H1 (cell line): ENCODE data around the gene DPYSL4. TPM values are rescaled to one million over a fixed set of nuclear protein-coding genes. Genes with fewer than 3 reads are reported as not detected.

Experiments
- CTCF ChIA-PET: fragments of 300-600 bp; sonication (Branson Sonifier 250); formaldehyde crosslinking; loops from one replicate; lab custom pipeline; 2021; ENCODE audit not compliant: partially characterized antibody; lab: Charles Lee
- POLR2A ChIA-PET: fragments of 300-600 bp; sonication (Branson Sonifier 250); formaldehyde crosslinking; loops from one replicate; lab custom pipeline; 2021; ENCODE audit warnings: inconsistent platforms; ENCODE audit not compliant: partially characterized antibody; lab: Charles Lee
- DNase-seq, 2 experiments: peaks; one replicate each; pipeline versions ENCODE4 v3.0.0 to v3.0.0-alpha.2; 2010 to 2022; ENCODE audit warnings: low spot score in 2 of 2, low read depth in 1 of 2, mixed read lengths in 1 of 2
- FAIRE-seq: peaks from 2 replicates; lab custom pipeline; 2011; peaks lifted over from hg19 to GRCh38; lab: Jason Lieb, UNC
- H2AFZ ChIP-seq: 2 replicates; pipeline ENCODE4 v1.8.1; 2012; ENCODE audit warnings: low read length, inconsistent platforms
- H2AK5ac ChIP-seq: 2 replicates; pipeline ENCODE4 v1.6.1; 2013; ENCODE audit warnings: low read depth, low read length
- H2BK120ac ChIP-seq: replicated peaks from 2 replicates; pipeline ENCODE3; 2013; ENCODE audit warnings: low read depth, low read length, inconsistent platforms
- H2BK12ac ChIP-seq: 2 replicates; pipeline ENCODE4 v1.6.1; 2013; ENCODE audit warnings: low read depth, low read length
- H2BK15ac ChIP-seq: 2 replicates; pipeline ENCODE4 v1.6.1; 2013; ENCODE audit warnings: low read length
- H2BK20ac ChIP-seq: 2 replicates; pipeline ENCODE4 v1.6.1; 2013; ENCODE audit warnings: low read length
- H2BK5ac ChIP-seq: 2 replicates; pipeline ENCODE4 v1.6.1; 2013; ENCODE audit warnings: low read depth, low read length
- H3K14ac ChIP-seq: 2 replicates; pipeline ENCODE4 v1.6.1; 2013; ENCODE audit warnings: inconsistent platforms; ENCODE audit not compliant: insufficient read length
- H3K18ac ChIP-seq: 2 replicates; pipeline ENCODE4 v1.6.1; 2013; ENCODE audit warnings: low read length; ENCODE audit errors: extremely low read depth
- H3K23ac ChIP-seq: 2 replicates; pipeline ENCODE4 v1.6.1; 2013; ENCODE audit warnings: inconsistent platforms; ENCODE audit not compliant: insufficient read length
- H3K23me2 ChIP-seq: 2 replicates; pipeline ENCODE4 v1.6.1; 2013; ENCODE audit warnings: low read depth, low read length
- H3K27ac ChIP-seq: 2 replicates; pipeline ENCODE4 v1.6.1; 2011; ENCODE audit warnings: low read depth, low read length, inconsistent platforms
- H3K27me3 ChIP-seq, 4 experiments: replicated peaks in 1 of 4; 1 replicate in 1 of 4; 2 replicates in 3 of 4; pipeline versions ENCODE4 v1.6.1 to v1.8.1; 2011 to 2013; ENCODE audit warnings: low read length in 3 of 4, mild to moderate bottlenecking in 3 of 4, inconsistent platforms in 2 of 4, mixed read lengths in 2 of 4, moderate library complexity in 1 of 4; ENCODE audit not compliant: control insufficient read depth in 3 of 4, insufficient read depth in 3 of 4; ENCODE audit errors: extremely low read depth in 1 of 4
- H3K36me3 ChIP-seq, 4 experiments: 2 replicates each; pipeline versions ENCODE4 v1.6.1 to v1.8.1; 2011 to 2013; ENCODE audit warnings: mild to moderate bottlenecking in 4 of 4, low read length in 3 of 4, moderate library complexity in 2 of 4, control low read depth in 1 of 4, inconsistent platforms in 1 of 4; ENCODE audit not compliant: insufficient read depth in 4 of 4, control insufficient read depth in 2 of 4
- H3K4ac ChIP-seq: replicated peaks from 2 replicates; pipeline ENCODE3; 2013; ENCODE audit warnings: low read length, low read depth, mixed read lengths, inconsistent platforms; ENCODE audit not compliant: insufficient read length
- H3K4me1 ChIP-seq, 4 experiments: replicated peaks in 1 of 4; 1 replicate in 1 of 4; 2 replicates in 3 of 4; pipeline versions ENCODE4 v1.6.1 to v1.8.1; 2011 to 2013; ENCODE audit warnings: low read length in 3 of 4, inconsistent platforms in 2 of 4, mixed read lengths in 1 of 4; ENCODE audit not compliant: insufficient read depth in 4 of 4, control insufficient read depth in 3 of 4
- H3K4me2 ChIP-seq, 2 experiments: 2 replicates each; pipeline versions ENCODE4 v1.6.1 to v1.8.1; 2011 to 2013; ENCODE audit warnings: low read depth in 2 of 2, low read length in 2 of 2, control low read depth in 1 of 2, inconsistent platforms in 1 of 2, mild to moderate bottlenecking in 1 of 2; ENCODE audit not compliant: insufficient read depth in 1 of 2
- H3K4me3 ChIP-seq, 4 experiments: fragments of 200-600, 300-600 bp in 1 of 4; sonication (generic), shearing (Covaris generic), sonication (Bioruptor Twin) in 1 of 4; 2 replicates each; pipeline versions ENCODE4 v1.5.1 to v1.8.1; 2011 to 2016; ENCODE audit warnings: low read length in 4 of 4, low read depth in 3 of 4, control low read depth in 2 of 4, inconsistent platforms in 2 of 4, mild to moderate bottlenecking in 2 of 4, mixed read lengths in 1 of 4, moderate library complexity in 1 of 4; ENCODE audit not compliant: insufficient read depth in 2 of 4; ENCODE audit errors: extremely low read depth in 1 of 4
- H3K56ac ChIP-seq: replicated peaks from 2 replicates; pipeline ENCODE3; 2013; ENCODE audit warnings: low read depth, mild to moderate bottlenecking, mixed read lengths, low read length, inconsistent platforms; ENCODE audit not compliant: insufficient read length
- H3K79me1 ChIP-seq: 2 replicates; pipeline ENCODE4 v1.6.1; 2013; ENCODE audit warnings: low read depth, low read length, control low read depth
- H3K79me2 ChIP-seq, 2 experiments: 2 replicates each; pipeline versions ENCODE4 v1.6.1 to v1.8.1; 2012 to 2013; ENCODE audit warnings: low read length in 2 of 2, mild to moderate bottlenecking in 2 of 2, inconsistent platforms in 1 of 2; ENCODE audit not compliant: insufficient read depth in 2 of 2, control insufficient read depth in 1 of 2
- H3K9ac ChIP-seq, 4 experiments: replicated peaks in 1 of 4; 1 replicate in 1 of 4; 2 replicates in 3 of 4; pipeline versions ENCODE4 v1.6.1 to v1.8.1; 2011 to 2013; ENCODE audit warnings: low read depth in 3 of 4, low read length in 3 of 4, control low read depth in 2 of 4, mild to moderate bottlenecking in 2 of 4, moderate library complexity in 2 of 4, inconsistent platforms in 1 of 4; ENCODE audit errors: extremely low read depth in 1 of 4
- H3K9me3 ChIP-seq, 2 experiments: 2 replicates each; pipeline versions ENCODE4 v1.6.1 to v1.8.1; 2012 to 2013; ENCODE audit warnings: mild to moderate bottlenecking in 2 of 2, moderate library complexity in 2 of 2, control low read depth in 1 of 2, inconsistent platforms in 1 of 2, low read depth in 1 of 2, low read length in 1 of 2, mixed read lengths in 1 of 2; ENCODE audit not compliant: insufficient read depth in 2 of 2
- H4K20me1 ChIP-seq, 2 experiments: replicated peaks in 1 of 2; 2 replicates each; pipeline versions ENCODE3 to v1.8.1; 2011 to 2013; ENCODE audit warnings: inconsistent platforms in 2 of 2, low read length in 2 of 2, mild to moderate bottlenecking in 1 of 2; ENCODE audit not compliant: insufficient read depth in 2 of 2, control insufficient read depth in 1 of 2
- H4K5ac ChIP-seq: 2 replicates; pipeline ENCODE4 v1.6.1; 2013; ENCODE audit warnings: low read length, low read depth, mixed read lengths, inconsistent platforms; ENCODE audit not compliant: insufficient read length
- H4K8ac ChIP-seq: 2 replicates; pipeline ENCODE4 v1.8.0; 2013; ENCODE audit warnings: mild to moderate bottlenecking, moderate library complexity, low read length, inconsistent platforms; ENCODE audit not compliant: insufficient read depth; ENCODE audit errors: extremely low read depth
- H4K91ac ChIP-seq: replicated peaks from 2 replicates; pipeline ENCODE3; 2013; ENCODE audit warnings: low read length, mixed read lengths, inconsistent platforms; ENCODE audit not compliant: insufficient read length
- CEBPB ChIP-seq: IDR thresholded peaks from 2 replicates; pipeline ENCODE4 v1.6.1; 2012; ENCODE audit warnings: low read depth, low read length
- CHD1 ChIP-seq: IDR thresholded peaks from 2 replicates; pipeline ENCODE4 v1.6.1; 2012; ENCODE audit warnings: low read depth, low read length, improper control_type of control experiment
- CREB1 ChIP-seq: IDR thresholded peaks from 2 replicates; pipeline ENCODE4 v1.6.1; 2012; ENCODE audit warnings: inconsistent platforms
- CTBP2 ChIP-seq: IDR thresholded peaks from 2 replicates; pipeline ENCODE4 v1.7.0; 2011; ENCODE audit warnings: borderline replicate concordance, mild to moderate bottlenecking, moderate library complexity, mixed read lengths, low read length; ENCODE audit not compliant: insufficient read depth, insufficient read length
- FOSL1 ChIP-seq: IDR thresholded peaks from 2 replicates; pipeline ENCODE4 v1.6.1; 2011; ENCODE audit warnings: mild to moderate bottlenecking, low read depth, low read length, moderate library complexity; ENCODE audit not compliant: insufficient read depth
- HDAC6 ChIP-seq: IDR thresholded peaks from one replicate; pipeline ENCODE4 v1.7.1; 2012; ENCODE audit warnings: low read depth, mild to moderate bottlenecking, inconsistent platforms, low read length, moderate library complexity
- JUN ChIP-seq: IDR thresholded peaks from 2 replicates; pipeline ENCODE4 v1.6.1; 2011; ENCODE audit warnings: low read depth, mild to moderate bottlenecking, improper control_type of control experiment, low read length
- PHF8 ChIP-seq: fragments of 200-600 bp; sonication (generic); conservative IDR thresholded peaks from 2 replicates; pipeline ENCODE4 v1.7.1; 2012; ENCODE audit warnings: low read depth, mild to moderate bottlenecking, inconsistent platforms, low read length, moderate library complexity
- POLR2A ChIP-seq, 2 experiments: IDR thresholded peaks; 1 replicate in 1 of 2; 2 replicates in 1 of 2; pipeline ENCODE4 v1.6.1; 2011; ENCODE audit warnings: low read depth in 2 of 2, low read length in 2 of 2, mild to moderate bottlenecking in 2 of 2; ENCODE audit errors: control extremely low read depth in 1 of 2
- SIN3A ChIP-seq, 2 experiments: IDR thresholded peaks in 1 of 2; conservative IDR thresholded peaks in 1 of 2; 2 replicates each; pipeline ENCODE4 v1.6.1; 2011 to 2012; ENCODE audit warnings: low read length in 2 of 2, improper control_type of control experiment in 1 of 2, low read depth in 1 of 2, mild to moderate bottlenecking in 1 of 2
- SIRT6 ChIP-seq: IDR thresholded peaks from one replicate; pipeline ENCODE4 v1.7.1; 2012; ENCODE audit warnings: low read length, inconsistent platforms
- SUZ12 ChIP-seq: fragments of 200-600 bp; sonication (generic); IDR thresholded peaks from 2 replicates; pipeline ENCODE4 v1.6.1; 2012; ENCODE audit warnings: mild to moderate bottlenecking, inconsistent platforms, low read length, moderate library complexity, mixed read lengths
- YY1 ChIP-seq: IDR thresholded peaks from 2 replicates; pipeline ENCODE4 v1.6.1; 2011; ENCODE audit warnings: low read depth, mild to moderate bottlenecking, low read length
- WGBS, 2 experiments: shearing (Covaris generic) in 1 of 2; methylation state at CpG; one replicate each; pipeline versions ENCODE4 v1.1.6 to v1.1.7; 2013 to 2015; ENCODE audit warnings: low lambda C conversion rate in 2 of 2, mixed read lengths in 2 of 2, inconsistent platforms in 1 of 2, low coverage in 1 of 2, missing lambda C conversion rate in 1 of 2; ENCODE audit not compliant: insufficient replicate concordance in 2 of 2, insufficient coverage in 1 of 2, insufficient read length in 1 of 2; ENCODE audit errors: extremely low coverage in 1 of 2, missing lambda C conversion rate in 1 of 2; 5-methylcytosine and 5-hydroxymethylcytosine counted together
- polyA plus RNA-seq, 7 experiments: library from polyadenylated mRNA; depleted of rRNA in 3 of 7; stranded (reverse) in 5 of 7; unstranded in 2 of 7; fragments of >200 nt in 5 of 7; fragments of 200-250 nt in 2 of 7; gene quantifications; 1 replicate in 5 of 7; 2 replicates in 1 of 7; 4 replicates in 1 of 7; pipeline versions ENCODE4 v1.2.1 to v1.2.3, GENCODE V29; 2011 to 2013; ENCODE audit warnings: missing spikeins in 2 of 7, mixed read lengths in 2 of 7
- total RNA-seq: library from RNA; stranded (reverse); fragmentation: NEBNext Ultra II Directional; extraction: Animal tissue kit (Norgen Biotek cat#: 25700); gene quantifications from 2 replicates; pipeline ENCODE4 v1.2.1, GENCODE V29; 2021

DPYSL4 gene
- total and polyA plus RNA-seq, 2 of the 8 experiments (the other 6 are each of a cell fraction or from before 2014, with no cell fraction given), result 12.9 to 15.2 TPM

DNA sequence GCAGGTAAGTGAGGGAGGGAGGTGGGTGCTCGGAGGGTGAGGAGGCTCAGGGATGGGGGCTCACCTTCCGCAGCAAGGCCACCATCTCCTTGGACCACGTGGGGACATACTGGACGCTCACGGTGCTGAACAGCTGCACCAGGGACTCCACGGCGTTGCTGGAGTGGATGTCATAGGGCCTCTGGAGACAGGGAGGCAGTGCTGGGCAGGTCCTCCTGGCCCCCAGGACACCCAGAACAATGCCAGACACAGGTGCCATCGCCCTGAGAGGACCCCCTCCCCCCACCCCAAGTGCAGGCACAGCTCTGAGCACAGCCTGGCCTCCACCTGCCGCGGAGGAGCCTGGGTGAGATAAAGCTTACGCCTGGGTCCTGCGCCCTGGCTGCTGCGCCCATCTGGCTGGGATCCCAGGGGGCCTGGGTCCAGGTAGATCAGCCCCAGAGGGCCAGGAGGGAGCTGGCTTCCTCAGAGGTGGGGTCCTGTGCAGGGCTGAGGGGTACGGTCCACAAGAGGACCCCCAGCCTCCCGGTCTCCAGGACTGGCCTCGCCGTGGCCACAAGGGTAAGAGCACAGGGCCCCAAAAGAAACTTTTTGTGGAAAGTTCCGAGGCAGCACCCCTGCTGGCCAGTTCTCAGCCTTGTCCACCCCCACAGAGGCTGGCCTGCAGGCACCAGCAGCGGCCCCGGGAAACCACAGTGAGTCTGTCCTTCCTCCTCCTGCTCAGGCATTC is 37.8 kb downstream of the DPYSL4 start:
- Histone ChIP-seq H3K27ac (no peak overlapping the region), H3K18ac (no peak overlapping the region), H3K4me3 (no peak overlapping the region), H2AFZ (no peak overlapping the region), H3K4me1 (no peaks in the 10 kb centered on the region; a peak in 3 of 7 replicates), H4K20me1 (peaks cover 0 to 2% of the 10 kb centered on the region in 2 experiments), H3K4ac (no peak overlapping the region), H3K4me2 (no peak overlapping the region), H3K14ac (no peak overlapping the region), H2BK120ac (no peak overlapping the region), H2BK5ac (no peak overlapping the region), H3K79me2 (no peaks in the 10 kb centered on the region), H4K5ac (no peak overlapping the region), H3K27me3 (no peaks in the 10 kb centered on the region), H3K9ac (no peak overlapping the region), H4K8ac (no peak overlapping the region), H4K91ac (no peak overlapping the region), H2BK20ac (no peak overlapping the region), H3K56ac (no peak overlapping the region), H2AK5ac (no peak overlapping the region), H2BK12ac (no peak overlapping the region), H3K23ac (no peak overlapping the region), H3K36me3 (no peaks in the 10 kb centered on the region), H3K79me1 (no peaks in the 10 kb centered on the region), H2BK15ac (no peak overlapping the region), H3K23me2 (no peaks in the 10 kb centered on the region), H3K9me3 (no peaks in the 10 kb centered on the region)
- FAIRE-seq (no peak), DNase-seq (no peak)
- WGBS, 2 experiments, result 88% methylated on average over 20 of the region's 20 CpGs; no CpG with 5 or more reads in 1 of the 2 experiments
- TF ChIP-seq JUN (no peak), CTBP2 (no peak), CHD1 (no peak), POLR2A (IDR thresholded peaks at IDR 0.05; ENCODE audit: control extremely low read depth in 1 of 2, low read depth in 2 of 2, low read length in 2 of 2) (no peak), SIN3A (conservative IDR thresholded peaks at IDR 0.05 in 1 of 2, IDR thresholded peaks at IDR 0.05 in 1 of 2; ENCODE audit: low read depth in 1 of 2, low read length in 2 of 2) (no peak), CREB1 (no peak), SUZ12 (no peak), YY1 (no peak), FOSL1 (no peak), PHF8 (no peak), CEBPB (no peak), SIRT6 (no peak), HDAC6 (no peak)
- POLR2A ChIA-PET, result no interaction called here
- CTCF ChIA-PET, result interaction anchor here (0.6 to 3.8 kb wide), 18 partner anchors 9 to 420 kb away, joined by 3 to 21 read pairs (median 4); no protein-coding TSS in a partner anchor
